NCI-H1105 treated with DMSO at 0.1 percent for 48 hours (cell line): Measurements from ENCODE around the gene TRIM15.
"Not testable (repeated sequence)": the region's sequence is repeated elsewhere in the genome, so short reads cannot be mapped to it uniquely, and the experiment has no call there.

Experiments used
- DNase-seq: peaks from one replicate; lab custom pipeline; 2025; lab: John Stamatoyannopoulos, UW

Gene TRIM15

DNA sequence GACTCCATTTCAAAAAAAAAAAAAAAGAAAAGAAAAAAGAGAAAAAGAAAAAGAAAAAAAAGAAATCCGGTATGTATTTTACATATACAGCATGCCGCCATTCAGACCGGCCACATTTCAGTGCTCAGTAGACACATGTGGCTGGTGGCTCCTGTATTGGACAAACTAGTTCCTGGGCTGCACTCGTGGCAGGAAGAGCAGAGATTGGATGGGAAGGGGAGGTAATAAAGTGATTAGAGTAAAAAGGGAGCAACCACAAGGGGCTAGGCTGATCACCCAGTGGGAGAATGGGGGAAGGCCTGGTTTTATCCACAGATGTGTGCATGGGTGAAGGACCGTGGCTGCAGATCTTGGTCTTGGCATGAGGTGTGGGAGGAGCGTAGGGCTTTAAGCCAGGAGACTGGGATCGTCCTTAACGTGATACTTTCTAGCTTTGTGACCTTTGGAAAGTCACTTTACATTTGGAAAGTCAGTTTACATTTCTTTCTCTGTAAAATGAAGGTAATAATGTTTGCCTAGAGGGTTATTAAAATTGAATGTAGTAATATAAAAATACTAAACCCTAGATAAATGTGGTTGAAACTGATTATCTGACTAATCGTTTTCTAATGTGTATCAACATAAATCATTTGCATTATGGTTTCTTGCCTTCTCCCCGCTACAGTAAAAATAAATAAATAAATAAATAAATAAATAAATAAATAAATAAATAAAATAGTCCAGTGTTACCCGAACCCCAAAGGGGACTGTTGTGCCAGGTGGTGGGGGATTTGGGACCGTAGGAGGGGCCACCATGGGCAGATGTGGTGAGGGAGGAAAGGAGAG, 869 bp upstream of the TRIM15 start:
- DNase-seq = no peak

DNA sequence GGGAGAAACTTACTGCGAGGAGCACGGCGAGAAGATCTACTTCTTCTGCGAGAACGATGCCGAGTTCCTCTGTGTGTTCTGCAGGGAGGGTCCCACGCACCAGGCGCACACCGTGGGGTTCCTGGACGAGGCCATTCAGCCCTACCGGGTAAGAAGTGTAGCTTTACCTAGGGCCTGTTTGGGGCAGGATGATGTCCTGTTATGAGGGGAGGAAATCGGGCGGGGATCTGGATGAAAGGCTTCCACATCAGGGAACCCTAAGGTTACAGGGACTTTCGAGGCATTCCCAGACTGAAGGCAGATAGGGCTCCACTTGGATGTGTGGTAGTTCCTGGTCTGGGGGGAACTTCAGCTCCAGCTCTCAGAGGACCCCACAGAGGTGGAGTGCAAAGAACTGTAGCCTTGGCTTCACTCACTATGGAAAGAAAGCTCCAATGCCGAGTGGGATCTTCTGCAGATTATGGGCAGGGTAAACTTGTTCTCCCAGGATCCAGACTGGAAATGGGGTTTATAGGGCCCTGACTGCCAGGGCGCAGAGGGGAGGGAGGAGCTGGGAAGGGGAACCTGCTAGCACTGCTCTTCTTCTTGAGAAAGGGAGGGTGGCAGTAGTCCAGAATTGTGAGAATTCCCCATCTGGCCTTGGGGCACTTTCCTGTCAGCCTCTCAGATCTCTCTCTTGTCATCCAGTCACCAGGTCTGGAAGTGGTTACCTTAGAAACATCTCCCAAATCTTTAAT, 740 bp downstream of the TRIM15 start:
- no peak for DNase-seq

DNA sequence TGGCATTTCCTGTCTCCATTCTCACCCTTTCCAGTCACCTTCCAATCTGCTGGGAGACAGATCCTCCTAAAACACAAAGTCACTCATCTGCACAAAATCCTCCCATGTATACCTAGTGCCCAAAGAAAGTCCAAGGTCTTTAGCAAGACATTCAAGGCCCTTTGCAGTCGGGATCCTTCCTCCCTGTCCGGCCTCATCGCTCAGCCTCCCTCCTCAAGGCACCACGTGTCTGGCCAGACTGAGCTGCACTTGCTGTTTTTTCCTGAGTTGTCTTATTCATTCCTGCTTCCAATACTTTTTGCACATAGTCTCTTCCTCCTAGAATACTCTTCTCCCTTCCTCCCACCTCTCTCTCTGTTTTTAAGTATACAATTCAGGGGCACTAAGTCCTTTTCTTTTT, 1.4 kb downstream of the TRIM15 start:
- no peak for DNase-seq

DNA sequence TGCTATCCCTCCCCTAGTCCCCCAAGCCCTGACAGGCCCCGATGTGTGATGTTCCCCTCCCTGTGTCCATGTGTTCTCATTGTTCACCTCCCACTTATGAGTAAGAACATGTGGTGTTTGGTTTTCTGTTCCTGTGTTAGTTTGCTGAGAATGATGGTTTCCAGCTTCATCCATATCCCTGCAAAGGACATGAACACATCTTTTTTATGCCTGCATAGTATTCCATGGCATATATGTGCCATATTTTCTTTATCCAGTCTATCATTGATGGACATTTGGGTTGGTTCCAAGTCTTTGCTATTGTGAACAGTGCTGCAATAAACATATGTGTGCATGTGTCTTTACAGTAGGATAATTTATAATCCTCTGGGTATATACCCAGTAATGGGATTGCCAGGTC, 1.9 kb downstream of the TRIM15 start:
- DNase-seq = not testable (repeated sequence)

DNA sequence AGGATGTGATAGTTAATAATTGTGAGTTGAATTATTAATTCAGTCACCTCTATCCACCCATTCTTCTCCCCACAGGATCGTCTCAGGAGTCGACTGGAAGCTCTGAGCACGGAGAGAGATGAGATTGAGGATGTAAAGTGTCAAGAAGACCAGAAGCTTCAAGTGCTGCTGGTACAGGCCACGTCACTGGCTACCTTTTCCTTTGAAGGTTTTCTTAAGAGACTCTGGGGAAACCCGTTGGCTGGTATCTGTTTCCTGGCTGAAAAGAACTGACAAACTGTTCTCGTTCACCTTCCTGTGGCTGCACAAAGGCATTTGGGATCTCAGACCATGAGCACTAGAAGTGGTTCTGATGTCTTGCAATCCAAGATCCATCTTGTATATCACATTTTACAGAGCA, 3.8 kb downstream of the TRIM15 start:
- no peak for DNase-seq

DNA sequence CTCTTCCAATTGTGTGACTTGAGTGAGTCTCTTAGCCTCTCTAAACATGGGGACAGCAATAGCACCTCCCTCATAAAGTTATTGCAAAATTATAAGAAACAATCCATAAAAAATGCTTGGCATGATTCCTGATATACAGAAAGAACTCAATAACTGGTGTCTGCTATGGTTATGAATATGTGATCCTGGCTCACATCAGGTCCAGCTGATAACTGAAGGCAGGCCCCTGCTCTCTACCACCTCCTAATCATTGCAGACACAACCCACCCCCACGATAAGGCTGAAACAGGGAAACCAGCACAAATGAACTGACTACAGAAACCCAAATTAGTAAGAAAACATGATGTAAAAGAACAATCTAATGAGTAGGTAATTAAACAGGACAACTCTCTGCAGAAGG, 5.4 kb downstream of the TRIM15 start:
- DNase-seq = no peak

DNA sequence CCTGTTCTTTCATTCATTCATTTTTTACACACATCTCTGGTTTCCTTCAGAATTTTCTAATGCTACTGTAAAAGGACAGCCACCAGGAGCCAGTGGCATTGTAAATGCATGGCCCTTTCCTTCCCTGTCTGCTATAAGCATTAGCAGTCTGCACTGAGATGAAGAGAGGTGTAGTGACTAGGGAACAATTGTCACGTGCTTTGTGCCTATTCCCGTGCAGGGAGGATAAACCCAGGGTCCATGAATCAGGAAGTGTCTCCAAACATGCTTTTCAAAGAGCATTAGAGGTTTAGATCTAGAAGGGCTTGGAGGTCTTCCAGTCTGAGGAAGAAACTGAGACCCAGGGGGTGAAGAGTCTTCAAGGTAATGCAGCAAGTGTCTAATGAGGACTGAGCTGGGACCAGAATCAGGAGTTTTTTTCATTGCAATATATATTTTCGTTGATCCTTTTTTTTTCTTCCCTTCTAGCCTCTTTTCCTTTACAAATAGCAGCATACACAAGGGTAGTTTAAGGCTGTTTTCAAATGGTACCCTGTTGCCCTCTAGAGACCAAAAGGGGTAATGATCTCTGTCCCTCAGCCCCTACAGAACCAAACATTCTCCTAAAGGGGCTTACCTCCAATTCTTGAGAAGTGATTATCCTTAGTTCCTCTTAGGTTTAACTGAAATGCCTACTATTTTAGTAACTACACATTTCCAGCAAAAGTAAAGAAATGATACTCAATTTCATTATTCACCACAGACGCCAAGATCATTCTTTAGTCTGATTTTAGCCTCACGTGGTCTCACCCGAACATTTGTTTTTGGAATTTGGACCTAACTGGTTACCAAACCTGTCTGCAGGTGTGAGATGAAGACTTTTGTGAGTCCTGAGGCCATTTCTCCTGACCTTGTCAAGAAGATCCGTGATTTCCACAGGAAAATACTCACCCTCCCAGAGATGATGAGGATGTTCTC, 6.6 kb downstream of the TRIM15 start:
- peak; percentile 56 for DNase-seq

DNA sequence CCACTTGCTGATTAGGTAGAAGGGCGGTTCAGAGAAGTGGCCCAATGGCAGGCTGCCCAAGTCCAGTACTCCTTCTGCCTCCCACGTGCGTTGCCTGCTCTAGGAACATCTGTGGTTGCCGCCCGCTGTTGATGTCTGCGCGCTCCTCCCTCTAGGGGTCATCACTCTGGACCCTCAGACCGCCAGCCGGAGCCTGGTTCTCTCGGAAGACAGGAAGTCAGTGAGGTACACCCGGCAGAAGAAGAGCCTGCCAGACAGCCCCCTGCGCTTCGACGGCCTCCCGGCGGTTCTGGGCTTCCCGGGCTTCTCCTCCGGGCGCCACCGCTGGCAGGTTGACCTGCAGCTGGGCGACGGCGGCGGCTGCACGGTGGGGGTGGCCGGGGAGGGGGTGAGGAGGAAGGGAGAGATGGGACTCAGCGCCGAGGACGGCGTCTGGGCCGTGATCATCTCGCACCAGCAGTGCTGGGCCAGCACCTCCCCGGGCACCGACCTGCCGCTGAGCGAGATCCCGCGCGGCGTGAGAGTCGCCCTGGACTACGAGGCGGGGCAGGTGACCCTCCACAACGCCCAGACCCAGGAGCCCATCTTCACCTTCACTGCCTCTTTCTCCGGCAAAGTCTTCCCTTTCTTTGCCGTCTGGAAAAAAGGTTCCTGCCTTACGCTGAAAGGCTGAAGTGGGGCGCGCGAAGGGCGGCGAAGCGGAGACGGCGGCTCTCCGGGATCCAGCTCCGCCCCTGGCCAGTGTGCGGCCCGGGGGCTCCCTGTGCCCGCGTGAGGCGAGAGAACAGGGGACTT, 8.5 kb downstream of the TRIM15 start:
- peak; percentile 17 for DNase-seq

DNA sequence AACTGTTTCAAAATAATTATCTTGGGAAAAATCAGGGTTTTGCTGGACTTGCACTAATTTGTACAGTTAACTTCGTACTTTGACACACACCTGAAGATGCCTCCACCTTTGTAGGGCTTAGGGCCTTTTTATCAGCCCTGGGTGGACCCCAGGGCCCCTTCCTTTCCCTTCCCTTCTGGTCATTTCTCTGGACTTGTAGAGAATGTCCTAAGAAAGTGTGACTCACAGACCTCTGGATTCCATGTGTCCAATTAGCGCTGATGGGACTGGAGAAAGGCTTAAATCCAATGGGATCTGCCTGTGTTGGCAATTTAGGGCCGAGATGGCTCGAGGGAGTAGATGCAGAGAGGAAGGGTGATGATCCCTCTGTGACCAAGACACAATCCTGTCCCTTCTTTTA, 9.3 kb downstream of the TRIM15 start:
- no peak for DNase-seq

DNA sequence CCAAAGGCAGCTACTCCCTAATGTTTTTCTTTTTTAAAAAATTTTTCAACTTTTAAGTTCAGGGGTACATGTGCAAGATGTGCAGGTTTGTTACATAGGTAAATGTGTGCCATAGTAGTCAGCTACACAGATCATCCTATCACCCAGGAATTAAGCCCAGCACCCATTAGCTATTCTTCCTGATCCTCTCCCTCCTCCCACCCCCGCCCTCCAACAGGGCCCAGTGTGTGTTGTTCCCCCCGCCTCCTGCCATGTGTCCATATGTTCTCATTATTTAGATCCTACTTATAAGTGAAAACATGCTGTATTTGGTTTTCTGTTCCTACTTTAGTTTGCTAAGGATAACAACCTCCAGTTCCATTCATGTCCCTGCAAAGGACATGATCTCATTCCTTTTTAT, 12.4 kb downstream of the TRIM15 start:
- DNase-seq = no peak

DNA sequence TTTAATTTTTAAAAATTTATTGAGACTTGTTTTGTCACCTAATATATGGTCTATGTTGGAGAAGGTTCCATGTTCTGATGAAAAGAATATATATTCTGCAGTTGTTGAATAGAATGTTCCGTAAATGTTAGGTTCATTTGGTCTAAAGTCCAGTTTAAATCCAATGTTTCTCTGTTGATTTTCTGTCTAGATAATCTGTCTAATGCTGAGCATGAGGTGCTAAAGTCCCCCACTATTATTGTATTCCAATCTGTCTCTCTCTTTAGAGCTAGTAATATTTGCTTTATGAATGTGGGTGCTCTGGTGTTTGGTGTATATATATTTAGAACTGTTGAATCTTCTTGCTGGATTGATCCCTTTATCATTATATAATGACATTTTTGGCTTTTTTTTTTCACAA, 15.5 kb downstream of the TRIM15 start:
- no peak for DNase-seq

DNA sequence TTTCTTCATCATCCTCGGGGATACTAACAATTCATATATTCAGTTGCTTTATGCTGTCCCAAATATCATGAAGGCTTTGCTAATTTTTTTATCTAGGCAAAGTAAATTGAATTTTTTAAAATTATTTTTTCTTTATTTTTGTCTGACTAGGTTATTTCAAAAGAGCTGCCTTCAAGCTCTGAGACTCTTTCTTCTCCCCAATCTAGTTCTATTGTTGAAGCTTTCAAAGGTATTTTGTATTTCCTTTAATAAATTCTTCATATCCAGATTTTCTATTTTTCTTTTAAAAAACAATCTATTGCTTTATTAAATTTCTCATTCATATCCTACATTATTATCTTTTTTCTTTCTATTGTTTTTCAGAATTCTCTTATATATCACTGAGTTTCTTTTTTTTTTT, 16.8 kb downstream of the TRIM15 start:
- no peak for DNase-seq

DNA sequence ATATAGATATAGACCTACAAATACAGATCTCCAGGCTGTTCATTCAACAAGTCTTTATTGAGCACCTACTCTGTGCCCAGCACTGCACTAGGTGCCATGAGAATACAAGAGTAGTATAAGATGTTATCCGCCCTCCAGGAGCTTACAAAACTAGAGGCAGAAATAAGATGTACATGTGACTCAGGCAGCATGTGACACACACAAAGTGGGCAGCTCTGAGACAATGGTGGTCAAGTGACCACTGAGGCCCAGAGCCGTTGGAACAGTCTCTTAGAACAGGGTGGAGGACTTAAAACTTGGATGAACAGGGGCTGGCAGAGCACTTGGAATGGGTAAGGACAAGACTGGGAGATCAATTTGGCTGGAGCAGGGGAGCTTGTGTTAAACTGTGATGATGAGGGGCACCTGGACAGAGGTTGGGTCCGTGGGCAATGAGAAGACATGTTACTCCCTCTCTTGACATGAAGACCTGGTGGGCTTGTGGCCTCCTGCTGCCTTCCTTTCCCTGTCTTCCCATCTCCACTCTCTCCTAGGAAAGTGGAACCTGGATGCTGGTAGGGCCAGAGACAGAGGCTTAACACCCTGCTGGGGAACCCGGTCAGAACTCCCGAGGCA, 21.2 kb downstream of the TRIM15 start:
- DNase-seq = no peak

DNA sequence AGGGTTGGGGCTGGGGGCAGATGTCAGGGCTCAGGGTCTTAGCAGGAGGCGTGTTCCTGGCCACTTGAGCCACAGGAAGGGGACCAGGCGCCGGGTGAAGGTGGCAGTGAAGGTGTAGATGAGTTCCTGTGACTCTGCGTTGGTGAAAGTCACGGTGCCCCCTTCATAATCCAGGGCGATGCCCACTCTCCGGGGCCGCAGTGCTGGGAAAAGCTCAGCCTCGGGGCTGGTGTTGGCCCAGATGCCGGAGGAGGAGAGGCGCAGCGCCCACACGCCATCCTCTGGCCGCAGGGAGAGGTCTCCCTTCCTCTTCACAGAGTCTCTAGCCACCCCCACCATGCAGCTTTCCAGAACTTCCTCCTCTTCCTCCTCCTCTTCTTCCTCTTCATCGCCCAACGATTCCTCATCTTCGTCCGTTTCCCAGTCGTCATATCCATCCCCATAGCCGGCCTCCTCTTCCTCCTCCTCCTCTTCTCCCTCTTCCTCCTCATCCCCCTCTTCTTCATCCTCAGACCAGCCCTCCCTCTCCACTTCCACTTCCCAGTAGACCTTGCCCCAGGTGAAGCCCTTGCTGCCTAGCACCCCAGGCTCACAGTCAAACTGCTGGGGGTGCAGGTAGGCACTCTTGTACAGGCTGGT, 22.6 kb downstream of the TRIM15 start:
- DNase-seq = no peak

DNA sequence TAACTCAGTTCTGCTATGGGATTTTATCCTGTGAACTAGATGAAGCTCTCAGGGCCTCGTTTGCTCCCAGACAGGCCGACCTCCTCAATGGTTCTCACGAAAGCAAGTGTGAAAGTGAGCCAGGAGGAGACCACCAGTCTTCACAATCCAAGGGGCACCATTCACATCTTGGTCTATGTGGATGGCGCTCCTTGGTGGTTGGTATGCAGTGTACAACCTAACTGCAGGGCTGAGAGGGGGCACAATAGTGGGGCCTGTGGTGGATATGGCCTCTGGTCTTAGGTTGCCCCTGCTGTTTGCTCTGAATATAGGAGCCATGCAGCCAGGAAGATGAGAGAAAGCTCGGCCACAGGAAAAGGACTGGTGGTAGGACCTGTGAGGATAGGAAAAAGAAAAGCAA, 25.2 kb downstream of the TRIM15 start:
- DNase-seq = no peak

DNA sequence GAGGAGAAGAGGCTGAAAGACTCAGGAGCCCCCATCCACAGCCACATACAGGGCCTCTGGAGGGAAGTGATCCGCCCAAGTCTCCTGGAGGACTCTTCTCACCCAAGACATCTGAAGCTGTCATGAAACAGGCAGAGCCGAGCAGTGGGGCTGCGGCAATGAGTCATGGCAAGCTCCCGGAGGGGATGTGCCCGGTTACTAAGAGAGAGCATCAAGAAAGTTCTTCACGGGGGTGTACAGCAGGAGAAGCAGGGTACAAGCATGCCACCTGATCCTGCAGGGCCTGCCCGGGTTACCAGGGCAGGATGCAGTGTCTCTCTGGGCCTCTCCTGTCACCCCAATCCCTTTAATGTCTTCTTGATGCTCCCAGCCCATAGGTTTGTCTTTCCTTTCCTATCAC, 28.7 kb downstream of the TRIM15 start:
- no peak for DNase-seq

DNA sequence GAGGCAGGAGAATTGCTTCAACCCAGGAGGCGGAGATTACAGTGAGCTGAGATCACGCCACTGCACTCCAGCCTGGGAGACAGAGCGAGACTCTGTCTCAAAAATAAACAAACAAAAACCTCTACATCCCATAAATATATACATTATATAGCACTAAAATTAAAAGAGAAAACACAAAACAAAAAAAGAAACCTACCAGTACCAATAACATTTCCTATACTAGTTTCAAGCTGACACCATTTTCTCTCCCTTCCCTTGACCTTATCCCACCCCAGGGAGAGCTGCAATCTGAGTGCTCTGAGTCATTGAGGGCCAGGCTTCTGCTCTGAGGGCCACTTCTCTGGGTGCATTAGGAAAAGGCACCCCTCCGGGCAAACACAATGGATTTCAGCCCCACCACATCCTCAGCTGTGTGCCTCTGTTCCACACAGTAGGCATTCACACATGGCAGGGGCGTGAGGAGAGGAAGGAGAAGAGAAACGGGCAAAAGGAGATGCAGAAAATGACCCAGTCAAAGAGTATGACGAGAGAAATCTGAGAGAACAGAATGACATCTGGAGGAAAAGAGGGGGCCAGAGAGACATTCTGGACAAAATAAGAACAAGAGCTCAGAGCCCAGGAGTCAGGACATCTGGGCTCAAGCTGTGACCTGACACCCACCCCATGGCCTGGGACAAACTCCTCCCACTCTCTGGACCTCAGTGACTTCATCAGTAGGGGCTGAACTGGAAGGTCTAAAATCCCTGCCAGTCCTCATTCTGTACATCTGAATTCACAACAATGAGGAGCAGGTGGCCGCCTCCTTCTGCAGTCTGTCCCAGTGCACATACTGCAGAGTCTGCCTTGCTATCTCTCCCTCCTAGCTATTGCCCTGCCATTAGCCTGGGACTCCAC, 31.7 kb downstream of the TRIM15 start:
- no peak for DNase-seq

DNA sequence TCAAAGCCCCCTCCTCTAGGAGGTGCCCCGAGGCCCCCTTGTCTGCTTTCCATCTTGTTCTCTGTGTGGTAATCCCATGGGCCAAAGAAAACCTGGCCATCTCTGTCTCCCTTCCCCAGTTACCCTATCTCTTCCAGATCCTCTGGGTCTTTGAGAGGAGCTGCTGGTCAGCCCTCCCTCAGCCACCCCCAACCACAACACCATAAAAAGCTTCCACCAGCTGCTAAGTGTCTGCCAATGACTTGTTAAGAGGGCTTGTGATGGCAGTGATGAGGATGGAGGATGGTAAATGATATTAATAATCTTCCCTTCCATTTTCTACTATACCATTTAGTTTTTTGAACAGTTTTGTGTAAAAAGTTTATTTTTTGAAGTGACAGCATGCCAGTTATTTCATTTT, 32.6 kb downstream of the TRIM15 start:
- DNase-seq = no peak

DNA sequence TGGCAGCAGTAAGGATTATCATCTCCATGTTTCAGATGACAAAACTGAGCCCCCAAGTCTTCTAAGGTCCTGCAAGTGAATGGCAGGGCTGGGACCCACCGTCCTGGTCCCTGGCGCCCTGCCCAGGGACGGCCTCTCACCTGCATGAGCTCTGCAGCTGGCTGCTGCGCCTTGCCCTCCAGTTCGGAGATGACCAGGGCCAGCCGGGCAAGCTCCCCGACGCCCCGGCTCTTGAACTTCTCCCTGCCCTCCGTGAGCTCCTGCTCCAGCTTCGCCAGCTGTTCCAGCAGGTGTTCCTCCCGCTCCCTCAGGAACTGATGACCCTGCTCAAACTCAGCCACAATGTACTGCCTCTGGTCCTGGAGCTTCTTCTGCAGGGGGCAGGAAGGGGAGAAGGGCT, 33.0 kb downstream of the TRIM15 start:
- DNase-seq = no peak
